ENCODE measurements around the gene ZMYND8. TPM values are rescaled to one million over a fixed set of nuclear protein-coding genes. Genes with fewer than 3 reads are reported as not detected.
"Not testable (repeated sequence)": the region's sequence is repeated elsewhere in the genome, so short reads cannot be mapped to it uniquely, and the experiment has no call there.

ZMYND8 gene
- total RNA-seq, 2 experiments from 2014 or later, result 30.3 to 33.0 TPM

- intact Hi-C loops (cut with micrococcal nuclease), result loop anchor here (1.0 kb wide), 1 partner anchor 111 kb away; no protein-coding TSS in a partner anchor
- CTCF ChIA-PET, result interaction anchor here (0.6 to 10.3 kb wide), 52 partner anchors 9 to 805 kb away, joined by 3 to 391 read pairs (median 5); partner anchors contain the start of genes NCOA3 and ZMYND8
- no peaks in the 10 kb centered on the region for H3K9me3 Mint-ChIP-seq
- H3K4me1 Mint-ChIP-seq (ENCODE audit: low read depth), result peaks cover 44% of the 10 kb centered on the region
- no peaks in the 10 kb centered on the region for H3K27me3 Mint-ChIP-seq (ENCODE audit: low read depth)
- peak overlapping the region; percentile 43 for H3K4me3 Mint-ChIP-seq
- H3K27ac Mint-ChIP-seq, result peak overlapping the region; percentile 96
- peaks cover 34% of the 10 kb centered on the region for H3K36me3 Mint-ChIP-seq (ENCODE audit: low read depth)
- peak; percentile 70 for DNase-seq
Observed at GRCh38 chr20:47272893-47273590, 83.5 kb downstream of the ZMYND8 start.

DNA sequence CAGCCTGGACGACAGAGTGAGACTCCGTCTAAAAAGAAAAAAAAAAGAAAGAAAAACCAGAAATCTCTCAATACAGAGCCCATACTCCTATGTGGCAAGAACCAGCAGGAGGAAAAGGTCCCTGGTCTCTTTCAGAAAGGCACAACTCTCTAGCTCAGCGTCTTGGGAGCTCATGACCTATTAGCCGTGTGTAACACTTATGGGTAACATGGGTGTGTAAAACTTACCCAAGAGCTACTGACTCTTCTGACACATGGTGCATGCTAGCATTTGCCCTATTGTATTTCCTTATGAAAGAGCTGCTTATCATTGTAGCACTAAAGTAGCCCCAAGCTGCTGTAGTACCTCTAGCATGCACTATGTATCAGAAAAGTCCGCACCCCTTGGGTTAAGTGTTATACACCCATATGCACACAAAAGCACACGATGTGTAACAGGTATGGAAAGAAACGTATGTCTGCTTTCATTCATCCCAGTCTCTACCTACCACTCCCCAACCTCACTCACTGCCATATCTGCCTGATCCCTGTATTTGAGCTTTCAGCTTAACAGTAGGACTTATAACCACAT, 85.4 kb downstream of the ZMYND8 start:
- Mint-ChIP-seq H3K4me3 (no peak overlapping the region), H3K9me3 (no peaks in the 10 kb centered on the region), H3K27me3 (ENCODE audit: low read depth) (no peaks in the 10 kb centered on the region), H3K27ac (no peak overlapping the region), H3K4me1 (ENCODE audit: low read depth) (peaks cover 34% of the 10 kb centered on the region), H3K36me3 (ENCODE audit: low read depth) (peaks cover 27% of the 10 kb centered on the region)
- no peak for DNase-seq
- intact Hi-C loops (cut with micrococcal nuclease), result no loop called here
- CTCF ChIA-PET, result interaction anchor here (0.6 to 10.3 kb wide), 12 partner anchors 11 to 948 kb away, joined by 3 to 391 read pairs (median 6); no protein-coding TSS in a partner anchor

DNA sequence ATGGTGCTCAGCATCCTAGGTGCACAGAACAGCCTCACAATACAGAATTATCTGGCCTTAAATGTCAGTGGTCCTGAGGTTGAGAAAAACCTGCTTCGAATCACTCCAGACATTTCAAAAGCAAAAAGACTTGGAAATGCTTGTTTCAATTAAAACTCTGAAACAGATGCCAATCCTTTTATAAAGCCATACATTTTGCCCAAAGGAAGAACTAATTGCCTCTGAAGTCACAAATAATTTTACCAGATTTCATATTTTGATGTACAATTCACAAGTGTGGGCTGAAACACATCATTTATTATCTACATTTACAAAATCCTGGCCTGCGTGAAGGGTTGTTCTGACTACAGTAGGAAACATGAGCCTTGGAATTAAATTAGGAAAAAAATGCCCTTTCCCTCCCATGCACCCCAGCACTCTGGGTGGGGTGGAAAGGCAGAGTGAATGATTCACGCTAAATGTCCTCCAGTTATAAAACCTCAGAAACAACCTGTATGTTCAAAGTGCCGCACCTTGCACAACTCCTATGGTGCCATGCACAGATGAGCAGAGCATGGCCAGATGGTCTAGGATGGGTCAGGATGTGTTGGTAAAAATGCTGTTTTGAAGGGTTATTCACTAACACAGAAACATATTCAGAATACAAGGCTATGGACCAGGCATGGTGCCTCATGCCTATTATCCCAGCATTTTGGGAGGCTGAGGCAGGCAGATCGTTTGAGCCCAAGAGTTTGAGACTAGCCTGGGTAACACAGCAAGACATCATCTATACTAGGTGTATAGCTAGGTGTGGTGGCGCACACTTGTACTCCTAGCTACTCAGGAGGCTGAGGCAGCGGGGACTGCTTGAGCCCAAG, 87.0 kb downstream of the ZMYND8 start:
- intact Hi-C loops (cut with micrococcal nuclease), result no loop called here
- Mint-ChIP-seq H3K4me1 (ENCODE audit: low read depth) (peaks cover 18% of the 10 kb centered on the region), H3K4me3 (no peak overlapping the region), H3K9me3 (no peaks in the 10 kb centered on the region), H3K27me3 (ENCODE audit: low read depth) (no peaks in the 10 kb centered on the region), H3K36me3 (ENCODE audit: low read depth) (peaks cover 18% of the 10 kb centered on the region), H3K27ac (no peak overlapping the region)
- no peak for DNase-seq
- CTCF ChIA-PET, result interaction anchor here (0.6 to 10.3 kb wide), 5 partner anchors 72 to 122 kb away, joined by 3 to 391 read pairs (median 7); no protein-coding TSS in a partner anchor

DNA sequence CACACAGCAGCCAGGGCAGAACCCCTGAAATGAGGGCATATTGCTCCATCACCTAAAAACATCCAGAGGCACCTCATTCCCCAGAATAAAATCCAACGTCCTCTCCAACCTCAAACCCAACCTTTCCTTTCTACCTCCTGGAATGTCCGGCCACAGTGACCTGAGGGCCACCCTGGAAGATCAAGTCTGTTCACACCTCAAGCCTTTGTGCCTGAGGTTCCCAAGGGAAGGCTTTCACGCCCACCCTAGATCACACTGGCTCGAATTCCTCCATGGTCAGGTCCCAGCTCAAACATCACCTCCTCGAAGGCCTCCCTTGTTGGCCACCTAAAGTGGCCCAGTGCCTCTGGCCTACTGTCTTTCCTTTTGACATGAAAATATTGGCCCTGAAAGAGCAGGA, 88.9 kb downstream of the ZMYND8 start:
- Mint-ChIP-seq H3K36me3 (ENCODE audit: low read depth) (peaks cover 13% of the 10 kb centered on the region), H3K9me3 (no peaks in the 10 kb centered on the region)

GRCh38 chr20:47266847-47267515, 89.5 kb downstream of the ZMYND8 start:
- H3K4me3 Mint-ChIP-seq, result no peak overlapping the region
- no peak overlapping the region for H3K27ac Mint-ChIP-seq
- intact Hi-C loops (cut with micrococcal nuclease), result no loop called here
- H3K27me3 Mint-ChIP-seq (ENCODE audit: low read depth), result no peaks in the 10 kb centered on the region
- H3K36me3 Mint-ChIP-seq (ENCODE audit: low read depth), result peaks cover 19% of the 10 kb centered on the region
- no peaks in the 10 kb centered on the region for H3K4me1 Mint-ChIP-seq (ENCODE audit: low read depth)
- CTCF ChIA-PET, result no interaction called here
- no peaks in the 10 kb centered on the region for H3K9me3 Mint-ChIP-seq
- DNase-seq, result no peak

More for the DNA sequence above, 88.9 kb downstream of the ZMYND8 start:
- Mint-ChIP-seq H3K4me1 (ENCODE audit: low read depth) (peaks cover 2% of the 10 kb centered on the region), H3K27me3 (ENCODE audit: low read depth) (no peaks in the 10 kb centered on the region), H3K4me3 (no peak overlapping the region), H3K27ac (no peak overlapping the region)
- DNase-seq, result no peak
- intact Hi-C loops (cut with micrococcal nuclease), result no loop called here
- CTCF ChIA-PET, result no interaction called here

- Mint-ChIP-seq H3K36me3 (ENCODE audit: low read depth) (peaks cover 25% of the 10 kb centered on the region), H3K4me1 (ENCODE audit: low read depth) (no peaks in the 10 kb centered on the region), H3K27me3 (ENCODE audit: low read depth) (no peaks in the 10 kb centered on the region), H3K9me3 (no peaks in the 10 kb centered on the region), H3K27ac (no peak overlapping the region), H3K4me3 (no peak overlapping the region)
- intact Hi-C loops (cut with micrococcal nuclease), result no loop called here
- no peak for DNase-seq
- CTCF ChIA-PET, result interaction anchor here (0.7 kb wide), 1 partner anchor 395 kb away, joined by 3 read pairs; no protein-coding TSS in a partner anchor
Observed at GRCh38 chr20:47265984-47266383, 90.5 kb downstream of the ZMYND8 start.

- no peak overlapping the region for H3K4me3 Mint-ChIP-seq
- H3K27me3 Mint-ChIP-seq (ENCODE audit: low read depth), result no peaks in the 10 kb centered on the region
- no peaks in the 10 kb centered on the region for H3K9me3 Mint-ChIP-seq
- no peak for DNase-seq
- H3K36me3 Mint-ChIP-seq (ENCODE audit: low read depth), result peaks cover 29% of the 10 kb centered on the region
- CTCF ChIA-PET, result interaction anchor here (2.2 kb wide), 1 partner anchor 8 kb away, joined by 6 read pairs; no protein-coding TSS in a partner anchor
- H3K4me1 Mint-ChIP-seq (ENCODE audit: low read depth), result no peaks in the 10 kb centered on the region
- intact Hi-C loops (cut with micrococcal nuclease), result no loop called here
- no peak overlapping the region for H3K27ac Mint-ChIP-seq
Observed at GRCh38 chr20:47265214-47265613, 91.3 kb downstream of the ZMYND8 start.

DNA sequence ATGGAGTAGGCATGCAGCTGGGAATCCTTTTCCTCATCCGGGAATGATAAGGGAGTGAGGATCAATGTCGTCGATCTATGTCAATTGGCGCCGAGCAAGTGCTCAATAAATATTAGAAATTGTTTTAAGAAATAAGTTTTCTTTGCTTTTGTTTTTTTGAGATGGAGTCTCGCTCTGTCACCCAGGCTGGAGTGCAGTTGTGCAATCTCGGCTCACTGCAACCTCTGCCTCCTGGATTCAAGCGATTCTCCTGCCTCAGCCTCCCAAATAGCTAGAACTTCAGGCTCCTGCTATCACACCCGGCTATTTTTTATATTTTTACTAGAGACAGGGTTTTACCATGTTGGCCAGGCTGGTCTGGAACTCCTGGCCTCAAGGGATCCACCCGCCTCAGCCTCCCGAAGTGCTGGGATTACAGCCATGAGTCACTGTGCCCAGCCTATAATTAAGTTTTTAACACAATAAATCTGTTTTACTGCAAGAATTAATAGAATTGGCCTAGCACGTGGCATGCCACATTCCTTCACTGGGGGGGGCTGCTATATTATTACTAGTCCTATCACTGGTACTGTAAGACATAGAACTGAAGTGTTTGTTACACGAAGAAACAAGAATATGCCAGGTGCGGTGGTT, 92.2 kb downstream of the ZMYND8 start:
- H3K9me3 Mint-ChIP-seq; H3K4me1 Mint-ChIP-seq (ENCODE audit: low read depth); intact Hi-C loops (cut with micrococcal nuclease); H3K27me3 Mint-ChIP-seq (ENCODE audit: low read depth); H3K27ac Mint-ChIP-seq; DNase-seq; H3K4me3 Mint-ChIP-seq: not testable (repeated sequence)
- H3K36me3 Mint-ChIP-seq (ENCODE audit: low read depth), result peaks cover 28% of the 10 kb centered on the region
- CTCF ChIA-PET, result interaction anchor here (2.2 to 2.7 kb wide), 2 partner anchors 9 to 120 kb away, joined by 6 to 11 read pairs; no protein-coding TSS in a partner anchor

- no peak overlapping the region for H3K27ac Mint-ChIP-seq
- DNase-seq, result no peak
- CTCF ChIA-PET, result interaction anchor here (2.2 to 2.7 kb wide), 2 partner anchors 10 to 121 kb away, joined by 6 to 11 read pairs; no protein-coding TSS in a partner anchor
- H3K36me3 Mint-ChIP-seq (ENCODE audit: low read depth), result peaks cover 31% of the 10 kb centered on the region
- H3K27me3 Mint-ChIP-seq (ENCODE audit: low read depth), result no peaks in the 10 kb centered on the region
- H3K9me3 Mint-ChIP-seq, result no peaks in the 10 kb centered on the region
- H3K4me1 Mint-ChIP-seq (ENCODE audit: low read depth), result peaks cover 9% of the 10 kb centered on the region
- intact Hi-C loops (cut with micrococcal nuclease), result no loop called here
- no peak overlapping the region for H3K4me3 Mint-ChIP-seq
Observed at GRCh38 chr20:47263465-47264084, 92.9 kb downstream of the ZMYND8 start.

DNA sequence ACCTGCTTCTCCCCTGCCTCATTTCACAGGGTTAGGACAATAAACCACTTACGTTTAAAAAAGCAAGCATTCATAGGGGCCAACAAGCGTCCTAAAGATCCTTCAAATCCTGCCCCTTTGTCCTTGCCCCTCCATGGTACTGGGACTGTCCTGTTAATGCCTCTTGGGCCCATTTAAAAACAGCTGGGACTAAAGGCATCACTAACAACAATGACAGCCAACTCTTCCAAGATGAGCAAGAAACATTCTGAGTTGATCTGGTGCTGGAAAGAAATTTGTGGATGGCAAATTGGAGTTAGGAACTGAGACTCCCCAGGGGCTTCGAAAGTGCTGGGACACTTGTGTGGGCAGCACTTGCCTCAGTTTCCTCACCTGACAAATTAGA, 93.4 kb downstream of the ZMYND8 start:
- Mint-ChIP-seq H3K4me3 (no peak overlapping the region), H3K27me3 (ENCODE audit: low read depth) (no peaks in the 10 kb centered on the region), H3K4me1 (ENCODE audit: low read depth) (peaks cover 13% of the 10 kb centered on the region), H3K27ac (no peak overlapping the region), H3K36me3 (ENCODE audit: low read depth) (peaks cover 31% of the 10 kb centered on the region), H3K9me3 (no peaks in the 10 kb centered on the region)
- no peak for DNase-seq
- CTCF ChIA-PET, result interaction anchor here (2.2 to 2.7 kb wide), 2 partner anchors 10 to 121 kb away, joined by 6 to 11 read pairs; no protein-coding TSS in a partner anchor
- intact Hi-C loops (cut with micrococcal nuclease), result no loop called here

DNA sequence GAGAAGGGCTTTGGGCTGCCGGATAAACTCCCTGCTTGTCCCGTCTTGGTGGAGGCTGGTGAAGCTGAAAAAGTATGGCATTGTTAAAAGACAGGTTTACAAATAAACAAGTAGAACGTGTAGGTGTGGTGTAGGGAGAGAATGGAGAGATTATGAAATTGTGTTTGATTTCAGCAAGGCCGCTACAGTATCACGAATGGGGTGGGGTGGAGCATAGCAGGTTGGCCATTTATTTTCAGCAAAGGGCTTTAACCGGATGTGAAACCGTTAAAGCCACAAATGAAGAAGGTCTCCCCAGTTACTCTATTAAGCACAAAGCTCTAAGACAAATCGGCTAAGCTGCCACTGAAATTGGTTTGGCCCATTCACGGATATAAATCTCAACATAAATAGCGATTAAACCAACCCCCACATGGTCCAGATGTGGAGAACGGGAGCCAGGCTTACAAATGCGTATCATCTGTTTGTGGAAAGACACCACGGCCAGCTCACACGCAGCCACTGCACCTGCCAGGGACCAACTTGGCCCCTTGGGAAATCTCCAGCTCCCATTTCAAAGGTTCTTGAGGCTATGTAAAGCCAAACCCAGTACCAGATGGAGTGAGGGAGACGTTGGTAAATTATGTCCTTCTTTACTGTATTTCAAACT, 94.0 kb downstream of the ZMYND8 start:
- no peaks in the 10 kb centered on the region for H3K9me3 Mint-ChIP-seq
- peaks cover 13% of the 10 kb centered on the region for H3K4me1 Mint-ChIP-seq (ENCODE audit: low read depth)
- CTCF ChIA-PET, result interaction anchor here (2.7 kb wide), 1 partner anchor 122 kb away, joined by 11 read pairs; no protein-coding TSS in a partner anchor
- intact Hi-C loops (cut with micrococcal nuclease), result no loop called here
- H3K27ac Mint-ChIP-seq, result no peak overlapping the region
- H3K27me3 Mint-ChIP-seq (ENCODE audit: low read depth), result no peaks in the 10 kb centered on the region
- peaks cover 27% of the 10 kb centered on the region for H3K36me3 Mint-ChIP-seq (ENCODE audit: low read depth)
- DNase-seq, result no peak
- H3K4me3 Mint-ChIP-seq, result no peak overlapping the region
